Measurements from ENCODE around the gene OR10A4.
"Not testable (repeated sequence)": the region's sequence is repeated elsewhere in the genome, so short reads cannot be mapped to it uniquely, and the experiment has no call there.

Gene OR10A4

DNA sequence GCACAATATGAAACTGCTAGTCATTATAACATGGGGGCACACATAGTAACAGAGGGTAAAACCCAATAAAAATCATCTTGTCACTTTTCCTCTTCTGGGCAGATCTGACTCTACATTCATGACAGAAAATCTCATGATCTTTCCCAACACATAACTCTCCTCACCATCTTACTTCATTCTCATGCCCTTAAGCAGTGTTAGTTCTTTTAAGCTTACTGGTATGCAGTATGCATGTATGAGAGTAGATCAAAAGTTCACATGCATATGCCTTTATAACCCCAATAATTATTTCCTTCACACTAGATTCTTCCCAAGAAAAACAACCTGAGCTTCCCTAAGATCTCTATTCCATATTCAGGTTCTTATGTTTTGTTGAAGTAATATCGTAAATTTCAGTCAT is 5.1 kb upstream of the OR10A4 start:
- H3K4me3 ChIP-seq (ENCODE audit: low read length), result no peak overlapping the region
- TF ChIP-seq, protein P1, sequence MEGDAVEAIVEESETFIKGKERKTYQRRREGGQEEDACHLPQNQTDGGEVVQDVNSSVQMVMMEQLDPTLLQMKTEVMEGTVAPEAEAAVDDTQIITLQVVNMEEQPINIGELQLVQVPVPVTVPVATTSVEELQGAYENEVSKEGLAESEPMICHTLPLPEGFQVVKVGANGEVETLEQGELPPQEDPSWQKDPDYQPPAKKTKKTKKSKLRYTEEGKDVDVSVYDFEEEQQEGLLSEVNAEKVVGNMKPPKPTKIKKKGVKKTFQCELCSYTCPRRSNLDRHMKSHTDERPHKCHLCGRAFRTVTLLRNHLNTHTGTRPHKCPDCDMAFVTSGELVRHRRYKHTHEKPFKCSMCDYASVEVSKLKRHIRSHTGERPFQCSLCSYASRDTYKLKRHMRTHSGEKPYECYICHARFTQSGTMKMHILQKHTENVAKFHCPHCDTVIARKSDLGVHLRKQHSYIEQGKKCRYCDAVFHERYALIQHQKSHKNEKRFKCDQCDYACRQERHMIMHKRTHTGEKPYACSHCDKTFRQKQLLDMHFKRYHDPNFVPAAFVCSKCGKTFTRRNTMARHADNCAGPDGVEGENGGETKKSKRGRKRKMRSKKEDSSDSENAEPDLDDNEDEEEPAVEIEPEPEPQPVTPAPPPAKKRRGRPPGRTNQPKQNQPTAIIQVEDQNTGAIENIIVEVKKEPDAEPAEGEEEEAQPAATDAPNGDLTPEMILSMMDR (IDR thresholded peaks at IDR 0.05; ENCODE audit: insufficient read depth, low read depth, low read length, missing control alignments), result no peak
- no peak for DNase-seq (ENCODE audit: low read depth)

DNA sequence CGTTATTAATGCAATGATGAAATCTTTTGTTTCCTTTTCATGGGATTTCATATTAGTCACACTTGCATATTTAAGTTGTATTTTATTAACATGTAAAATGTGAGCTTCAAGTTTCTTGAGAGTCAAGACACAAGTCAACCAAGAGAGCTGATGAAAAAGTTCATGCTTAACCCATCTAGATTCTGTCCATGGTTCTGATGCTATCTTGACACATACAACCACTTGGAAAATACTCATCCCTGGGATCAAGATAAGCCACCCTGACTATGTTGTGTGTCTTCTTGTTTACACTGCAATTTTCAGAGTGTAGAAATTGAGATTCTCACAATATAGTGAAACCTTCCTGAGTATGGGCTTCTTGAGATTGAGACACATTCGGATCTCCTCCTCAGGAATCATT is 664 bp upstream of the OR10A4 start:
- no peak for DNase-seq (ENCODE audit: low read depth)
- TF ChIP-seq, protein P1 (IDR thresholded peaks at IDR 0.05; ENCODE audit: insufficient read depth, low read depth, low read length, missing control alignments), result no peak
- no peak overlapping the region for H3K4me3 ChIP-seq (ENCODE audit: low read length)

DNA sequence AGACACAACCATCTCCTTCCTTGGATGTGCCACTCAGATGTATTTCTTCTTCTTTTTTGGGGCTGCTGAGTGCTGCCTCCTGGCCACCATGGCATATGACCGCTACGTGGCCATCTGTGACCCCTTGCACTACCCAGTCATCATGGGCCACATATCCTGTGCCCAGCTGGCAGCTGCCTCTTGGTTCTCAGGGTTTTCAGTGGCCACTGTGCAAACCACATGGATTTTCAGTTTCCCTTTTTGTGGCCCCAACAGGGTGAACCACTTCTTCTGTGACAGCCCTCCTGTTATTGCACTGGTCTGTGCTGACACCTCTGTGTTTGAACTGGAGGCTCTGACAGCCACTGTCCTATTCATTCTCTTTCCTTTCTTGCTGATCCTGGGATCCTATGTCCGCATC is 489 bp downstream of the OR10A4 start:
- TF ChIP-seq, protein P1 (IDR thresholded peaks at IDR 0.05; ENCODE audit: insufficient read depth, low read depth, low read length, missing control alignments), result no peak
- no peak overlapping the region for H3K4me3 ChIP-seq (ENCODE audit: low read length)
- no peak for DNase-seq (ENCODE audit: low read depth)

DNA sequence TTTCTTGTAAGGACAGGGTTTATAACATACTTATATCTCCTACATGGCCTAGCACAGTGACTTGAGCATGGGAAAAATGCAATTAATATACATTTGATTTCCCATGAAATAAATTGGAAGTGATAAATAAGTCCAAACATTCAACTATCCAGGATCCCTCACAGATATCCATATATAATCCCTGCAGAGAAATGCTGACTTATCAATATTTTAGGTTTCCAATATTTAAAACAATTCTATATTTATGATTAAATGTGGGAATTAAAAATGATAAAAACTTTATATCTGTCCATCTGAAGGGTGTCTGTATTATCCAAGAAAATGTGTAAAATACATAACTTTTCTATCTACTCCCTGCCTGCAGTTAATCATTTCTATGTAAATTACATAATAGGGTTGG is 6.3 kb downstream of the OR10A4 start:
- no peak overlapping the region for H3K4me3 ChIP-seq (ENCODE audit: low read length)
- TF ChIP-seq, protein P1 (IDR thresholded peaks at IDR 0.05; ENCODE audit: insufficient read depth, low read depth, low read length, missing control alignments), result no peak
- no peak for DNase-seq (ENCODE audit: low read depth)

DNA sequence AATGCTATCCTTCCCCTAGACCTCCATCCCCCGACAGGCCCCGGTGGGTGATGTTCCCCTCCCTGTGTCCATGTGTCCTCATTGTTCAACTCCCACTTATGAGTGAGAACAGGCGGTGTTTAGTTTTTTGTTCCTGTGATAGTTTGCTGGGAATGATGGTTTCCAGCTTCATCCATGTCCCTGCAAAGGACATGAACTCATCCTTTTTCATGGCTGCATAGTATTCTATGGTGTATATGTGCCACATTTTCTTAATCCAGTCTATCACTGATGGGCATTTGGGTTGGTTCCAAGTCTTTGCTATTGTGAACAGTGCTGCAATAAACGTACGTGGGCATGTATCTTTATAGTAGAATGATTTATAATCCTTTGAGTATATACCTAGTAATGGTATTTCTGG is 11.3 kb downstream of the OR10A4 start:
- DNase-seq (ENCODE audit: low read depth); H3K4me3 ChIP-seq (ENCODE audit: low read length): not testable (repeated sequence)

DNA sequence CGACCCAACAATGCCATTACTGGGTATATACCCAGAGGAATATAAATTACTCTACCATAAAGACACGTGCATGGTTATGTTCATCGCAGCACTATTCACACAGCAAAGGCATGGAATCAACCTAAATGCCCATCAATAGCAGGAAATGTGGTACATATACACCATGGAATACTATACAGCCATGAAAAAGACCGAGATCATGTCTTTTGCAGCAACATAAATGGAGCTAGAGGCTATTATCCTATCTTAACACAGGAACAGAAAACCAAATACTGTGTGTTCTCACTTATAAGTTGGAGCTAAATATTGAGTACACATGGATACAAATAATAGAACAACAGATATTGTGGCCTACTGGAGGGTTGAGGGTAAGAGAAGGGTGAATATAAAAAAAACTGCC is 12.4 kb downstream of the OR10A4 start:
- no peak overlapping the region for H3K4me3 ChIP-seq (ENCODE audit: low read length)
- DNase-seq (ENCODE audit: low read depth), result no peak
- TF ChIP-seq, protein P1 (IDR thresholded peaks at IDR 0.05; ENCODE audit: insufficient read depth, low read depth, low read length, missing control alignments), result no peak

DNA sequence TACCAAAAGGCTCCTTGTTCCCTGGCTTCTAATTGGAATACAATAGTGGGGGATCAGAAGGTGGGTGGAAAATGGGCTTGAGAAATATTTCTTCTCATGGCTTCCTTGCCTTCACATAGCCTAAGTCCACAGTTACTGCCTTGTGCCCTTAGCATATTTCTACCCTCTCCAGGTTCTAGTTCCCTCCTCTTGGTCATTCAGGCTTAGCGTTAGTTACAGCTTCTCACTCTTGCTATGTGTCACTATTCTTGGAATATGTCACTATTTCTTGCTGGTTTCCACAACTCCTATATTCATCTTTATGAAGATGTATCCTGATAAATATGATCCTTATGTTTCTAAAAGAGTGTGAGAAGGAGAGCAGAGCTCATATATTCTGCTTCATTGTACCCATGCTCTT is 13.4 kb downstream of the OR10A4 start:
- no peak overlapping the region for H3K4me3 ChIP-seq (ENCODE audit: low read length)
- DNase-seq (ENCODE audit: low read depth), result no peak
- TF ChIP-seq, protein P1 (IDR thresholded peaks at IDR 0.05; ENCODE audit: insufficient read depth, low read depth, low read length, missing control alignments), result no peak

DNA sequence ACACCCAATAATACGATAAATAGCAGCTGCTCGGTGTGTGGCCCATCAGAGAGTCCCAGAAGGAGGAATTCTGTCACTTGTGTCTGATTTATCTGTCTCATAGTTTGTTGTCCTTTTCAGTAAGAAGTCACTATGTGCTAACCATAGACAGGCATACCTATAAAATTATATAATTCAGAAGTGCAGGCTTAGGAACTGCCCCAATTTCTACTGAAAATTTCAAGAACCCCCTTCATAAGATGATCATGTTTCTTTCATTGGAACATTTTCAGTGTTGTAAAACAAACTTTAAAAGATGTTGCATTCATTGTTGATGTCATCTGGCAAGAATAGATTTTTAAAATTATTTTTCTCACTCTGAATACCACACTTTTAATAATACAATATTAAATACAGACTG is 16.0 kb downstream of the OR10A4 start, which contains the start of gene OR2D2:
Gene OR2D2 (minus strand): TSS at position 101 of the 400 bp plus-strand sequence. CDS start 0 bp downstream, at position 101.
- no peak within 1 kb of the TSS for H3K4me3 ChIP-seq (ENCODE audit: low read length)
- no peak for DNase-seq (ENCODE audit: low read depth)
- TF ChIP-seq, protein P1 (IDR thresholded peaks at IDR 0.05; ENCODE audit: insufficient read depth, low read depth, low read length, missing control alignments), result no peak
